ENCODE data around the gene CCDC178.
"Not testable (repeated sequence)": the region's sequence is repeated elsewhere in the genome, so short reads cannot be mapped to it uniquely, and the experiment has no call there.

Gene CCDC178

DNA sequence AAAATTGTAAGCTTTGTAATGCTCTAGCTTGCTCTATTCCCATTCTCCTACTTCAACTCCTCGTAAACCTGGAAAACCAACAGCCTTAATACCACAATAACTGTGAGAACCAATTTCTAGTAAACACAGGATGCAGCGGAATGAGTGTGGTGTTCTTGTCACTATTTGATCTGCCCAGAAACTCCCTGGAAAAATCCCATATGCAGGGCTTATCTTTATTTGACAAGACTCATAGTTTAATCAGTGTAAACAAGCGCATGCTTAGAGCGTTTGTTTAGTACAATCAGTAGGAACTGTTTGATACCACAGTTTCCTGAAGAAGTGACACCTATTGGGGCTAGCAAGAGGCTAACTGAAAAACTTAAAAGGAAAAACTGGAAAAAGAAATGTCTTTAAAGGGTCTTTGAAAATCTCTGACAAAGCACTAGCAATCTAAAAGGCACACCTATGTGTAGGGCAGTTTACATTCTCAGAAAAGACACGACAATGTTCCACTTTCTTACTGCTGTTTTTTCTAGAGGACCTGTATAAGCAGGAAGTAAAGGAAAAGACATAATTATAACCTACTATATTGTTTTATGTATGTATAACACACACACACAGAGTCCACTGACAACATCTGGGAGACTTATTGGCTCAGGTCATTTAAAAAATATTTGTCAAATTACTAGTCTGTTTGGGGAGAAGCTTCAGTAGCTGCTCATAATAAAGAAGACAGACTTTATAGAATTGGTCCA is 426.3 kb downstream of the CCDC178 start:
- no peak for DNase-seq (ENCODE audit: low read depth in 2 of 2)

DNA sequence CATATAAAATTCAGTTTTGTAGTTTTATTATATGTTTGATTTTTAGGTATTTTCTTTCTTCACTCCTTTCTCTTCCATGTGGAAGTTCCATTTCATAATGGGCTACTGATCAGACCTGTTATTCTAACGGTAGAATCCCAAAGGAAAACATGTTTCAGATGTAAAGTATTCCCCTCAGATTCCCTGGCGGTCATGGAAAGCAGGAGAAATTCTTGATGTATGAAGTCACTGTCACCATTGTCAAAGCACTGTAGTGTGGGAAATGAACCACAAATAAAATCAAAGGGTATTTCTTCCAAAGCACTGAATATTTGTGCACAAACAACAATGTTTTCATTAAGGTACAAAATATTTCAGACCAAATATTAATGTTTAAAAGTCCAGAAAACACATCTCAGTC is 430.4 kb downstream of the CCDC178 start:
- DNase-seq (ENCODE audit: low read depth in 2 of 2): no peak

DNA sequence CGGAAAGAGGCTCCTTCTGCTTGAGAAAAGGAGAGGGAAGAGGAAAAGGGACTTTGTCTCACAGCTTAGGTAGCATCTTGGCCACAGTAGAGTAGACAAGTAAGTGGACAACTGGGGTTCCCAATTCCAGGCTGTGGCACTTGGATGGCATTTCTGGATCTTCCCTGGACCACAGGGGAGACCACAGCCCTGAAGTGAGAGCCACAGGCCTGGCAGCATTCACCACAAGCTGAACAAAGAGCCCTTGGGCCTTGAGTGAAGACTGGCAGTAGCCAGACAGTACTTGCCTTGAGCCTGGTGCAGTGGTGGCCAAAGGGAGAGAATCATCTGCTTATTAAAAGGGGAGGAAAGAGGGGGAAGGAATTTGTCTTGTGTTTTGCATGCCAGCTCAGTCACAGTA is 441.6 kb downstream of the CCDC178 start:
- DNase-seq (ENCODE audit: low read depth in 2 of 2): no peak

DNA sequence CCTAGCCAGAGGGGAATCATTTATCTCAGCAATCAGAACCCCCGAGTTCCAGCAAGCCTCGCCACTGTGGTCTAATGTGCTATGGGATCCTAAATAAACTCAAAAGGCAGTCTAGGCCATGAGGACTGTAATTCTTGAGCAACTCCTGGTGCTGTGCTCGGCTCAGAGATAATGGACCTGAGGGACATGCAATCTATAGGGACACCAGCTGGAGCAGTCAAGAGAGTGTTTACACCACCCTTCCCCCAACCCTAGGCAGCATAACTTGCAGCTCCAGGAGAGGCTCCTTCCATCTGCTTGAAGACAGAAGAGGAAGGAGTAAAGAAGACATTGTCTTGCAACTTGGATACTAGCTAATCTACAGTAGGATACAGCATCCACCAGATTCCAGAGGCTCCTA is 442.2 kb downstream of the CCDC178 start:
- DNase-seq (ENCODE audit: low read depth in 2 of 2): no peak

DNA sequence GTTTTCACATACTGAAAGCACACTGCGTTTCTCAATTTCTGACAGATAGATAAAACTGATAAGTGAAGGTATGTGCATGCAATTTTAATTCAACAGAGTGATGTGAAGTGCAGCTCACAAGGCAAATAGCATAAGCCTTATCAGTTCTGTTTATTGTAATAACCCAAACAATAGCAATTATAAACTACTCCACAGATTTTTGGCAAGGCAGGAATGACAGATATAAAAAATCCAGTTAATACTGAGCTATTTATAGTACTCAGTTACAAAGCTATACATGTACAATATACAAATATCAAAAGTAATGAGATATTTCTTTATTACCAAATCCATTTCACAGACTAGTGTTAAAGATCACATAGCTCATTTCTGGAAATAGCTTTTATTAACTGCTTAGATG is 456.8 kb downstream of the CCDC178 start:
- no peak for DNase-seq (ENCODE audit: low read depth in 2 of 2)

DNA sequence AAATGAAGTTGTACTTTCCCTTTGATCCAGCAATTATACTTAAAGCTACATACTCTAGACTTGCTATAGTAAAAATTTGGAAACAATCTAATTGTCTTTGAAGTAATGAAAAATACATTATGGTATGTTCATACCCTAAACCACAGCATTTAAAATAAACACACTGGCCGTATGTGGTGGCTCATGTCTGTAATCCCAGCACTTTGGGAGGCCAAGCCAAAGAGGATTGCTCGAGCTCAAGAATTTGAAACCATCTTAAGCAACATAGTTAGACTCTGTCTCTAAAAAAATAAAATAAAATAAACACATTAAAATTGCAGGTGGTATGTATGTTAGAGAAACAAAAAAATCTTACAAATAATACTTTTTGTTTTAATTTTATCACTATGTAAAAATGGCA is 459.6 kb downstream of the CCDC178 start:
- DNase-seq (ENCODE audit: low read depth in 2 of 2): no peak

DNA sequence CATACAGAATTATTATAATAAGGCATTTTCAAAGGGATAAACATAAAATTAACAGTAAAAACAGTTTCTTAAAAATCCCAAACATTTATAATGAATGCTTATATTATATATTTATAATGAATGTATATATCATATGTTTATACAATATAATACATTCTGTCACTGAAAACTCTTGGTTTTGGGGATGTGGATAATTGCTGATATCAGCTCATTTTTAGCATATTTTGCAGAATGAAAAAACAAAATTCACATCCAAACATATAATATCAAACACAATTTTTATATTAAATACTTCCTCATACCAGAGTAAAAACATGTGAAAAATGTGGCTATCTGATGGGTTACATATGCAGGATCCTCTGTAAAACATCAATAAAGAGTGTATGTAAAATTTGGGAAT is 465.0 kb downstream of the CCDC178 start:
- DNase-seq (ENCODE audit: low read depth in 2 of 2): no peak

DNA sequence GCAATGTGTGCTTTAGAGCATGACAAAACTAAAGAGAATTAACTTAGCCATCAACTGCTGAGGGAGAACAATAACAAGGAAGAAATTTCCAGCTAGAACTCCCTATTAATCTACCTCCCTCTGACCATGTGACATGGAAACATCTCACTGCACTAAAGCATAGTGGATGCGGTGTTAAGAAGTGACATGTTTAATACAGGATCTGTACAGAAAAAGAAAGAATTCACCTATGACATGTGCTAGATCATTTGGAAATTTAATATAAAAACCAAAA is 465.4 kb downstream of the CCDC178 start:
- DNase-seq (ENCODE audit: low read depth in 2 of 2): no peak

DNA sequence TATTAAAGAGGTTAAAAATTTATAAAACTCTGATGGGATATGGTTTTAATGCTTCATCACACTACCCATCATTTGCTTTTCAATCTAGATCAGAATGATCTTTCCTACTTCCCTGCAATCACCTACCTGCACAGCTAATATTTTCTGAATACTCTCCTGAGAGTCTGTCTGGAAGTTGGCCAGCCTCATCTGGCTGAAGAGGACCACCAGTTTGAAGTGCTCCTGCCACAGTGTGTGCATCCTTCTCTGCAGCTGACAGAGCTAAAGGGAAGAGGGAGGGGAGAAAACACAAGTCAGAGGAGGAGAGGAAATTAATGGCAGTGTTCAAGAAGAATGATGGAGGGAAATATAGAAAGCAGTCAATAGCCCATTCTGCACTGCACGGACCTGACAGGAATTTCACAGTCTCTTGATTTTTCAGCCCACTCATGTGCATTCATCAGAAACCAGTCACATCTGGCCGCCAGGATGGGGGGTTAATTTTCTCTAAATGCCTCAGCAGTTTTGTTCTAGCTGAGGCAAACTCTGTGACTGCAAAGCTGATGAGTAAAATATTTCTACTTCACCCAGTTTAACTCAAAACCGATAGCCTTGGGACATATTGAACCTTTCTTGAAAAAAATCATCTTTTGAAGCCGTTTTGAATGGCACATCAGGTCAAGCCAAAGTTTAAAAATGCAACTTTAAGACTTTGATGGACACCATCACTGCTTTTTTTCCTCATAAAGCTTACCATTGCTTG is 465.9 kb downstream of the CCDC178 start:
- no peak for DNase-seq (ENCODE audit: low read depth in 2 of 2)

DNA sequence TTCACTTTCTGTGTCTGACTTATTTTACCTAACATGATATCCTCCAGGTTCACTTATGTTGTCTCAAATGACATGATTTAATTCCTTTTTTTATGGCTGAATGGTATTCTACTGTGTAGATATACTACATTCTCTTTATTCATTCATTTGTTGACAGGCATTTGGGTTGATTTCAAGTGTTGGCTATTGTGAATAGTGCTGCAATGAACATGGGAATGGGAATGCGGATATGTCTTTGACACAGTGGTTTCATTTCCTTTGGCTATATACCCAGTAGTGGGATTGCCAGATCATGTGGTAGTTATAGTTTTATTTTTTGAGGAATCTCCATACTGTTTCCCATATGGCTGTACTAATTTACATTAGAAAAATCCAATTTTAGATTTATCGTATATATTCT is 472.3 kb downstream of the CCDC178 start:
- no peak for DNase-seq (ENCODE audit: low read depth in 2 of 2)

DNA sequence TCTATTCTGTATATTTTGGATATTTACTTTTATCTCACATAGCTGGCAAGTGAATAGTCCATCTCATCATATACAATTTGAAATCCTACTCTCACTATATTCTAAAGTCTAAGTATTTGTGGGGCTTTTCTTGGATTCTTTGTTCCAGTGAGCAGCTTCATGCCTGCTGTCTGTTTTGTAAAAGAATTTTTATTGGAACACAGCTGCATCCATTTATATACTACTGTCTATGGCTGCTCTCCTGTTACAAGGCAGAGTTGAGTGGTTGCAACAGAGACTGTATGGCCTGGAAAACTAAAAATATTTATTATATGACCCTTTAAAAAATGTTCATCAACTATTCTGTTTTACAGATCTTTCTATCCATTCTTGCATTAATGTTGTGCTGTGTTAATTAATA is 474.4 kb downstream of the CCDC178 start:
- no peak for DNase-seq (ENCODE audit: low read depth in 2 of 2)

DNA sequence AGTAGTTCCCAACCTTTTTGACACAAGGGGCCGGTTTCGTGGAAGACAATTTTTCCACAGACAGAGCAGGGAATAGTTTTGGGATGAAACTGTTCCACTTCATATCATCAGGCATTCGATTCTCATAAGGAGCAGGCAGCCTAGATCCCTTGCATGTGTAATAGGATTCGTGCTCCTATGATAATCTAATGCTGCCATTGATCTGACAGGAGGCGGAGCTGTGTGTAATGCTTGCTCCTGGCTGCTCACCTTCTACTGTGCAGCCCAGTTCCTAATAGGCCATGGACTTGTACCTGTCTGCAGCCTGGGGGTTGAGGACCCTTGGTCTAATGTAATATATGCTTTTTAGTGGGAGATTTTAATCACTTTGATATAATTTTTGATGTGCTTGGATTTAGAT is 479.0 kb downstream of the CCDC178 start:
- no peak for DNase-seq (ENCODE audit: low read depth in 2 of 2)

DNA sequence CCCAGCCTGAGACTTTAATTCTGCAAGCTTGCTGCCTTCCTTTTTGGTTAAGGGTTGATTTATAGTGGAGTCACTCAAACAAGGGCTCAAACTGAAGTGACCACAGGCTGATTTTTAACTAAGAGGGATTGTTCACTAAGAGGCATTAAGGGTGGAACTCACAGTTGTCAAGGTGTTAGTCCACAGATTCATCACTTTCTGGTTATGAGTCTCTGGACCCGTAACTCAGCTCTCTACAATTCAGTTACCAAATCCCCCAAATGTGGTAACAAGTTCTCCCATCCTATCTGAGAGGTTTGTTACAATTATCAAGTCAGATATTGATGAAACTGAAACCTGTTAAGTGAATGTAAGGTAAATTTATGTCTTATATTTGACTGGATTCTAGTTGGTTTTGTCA is 481.8 kb downstream of the CCDC178 start:
- no peak for DNase-seq (ENCODE audit: low read depth in 2 of 2)

DNA sequence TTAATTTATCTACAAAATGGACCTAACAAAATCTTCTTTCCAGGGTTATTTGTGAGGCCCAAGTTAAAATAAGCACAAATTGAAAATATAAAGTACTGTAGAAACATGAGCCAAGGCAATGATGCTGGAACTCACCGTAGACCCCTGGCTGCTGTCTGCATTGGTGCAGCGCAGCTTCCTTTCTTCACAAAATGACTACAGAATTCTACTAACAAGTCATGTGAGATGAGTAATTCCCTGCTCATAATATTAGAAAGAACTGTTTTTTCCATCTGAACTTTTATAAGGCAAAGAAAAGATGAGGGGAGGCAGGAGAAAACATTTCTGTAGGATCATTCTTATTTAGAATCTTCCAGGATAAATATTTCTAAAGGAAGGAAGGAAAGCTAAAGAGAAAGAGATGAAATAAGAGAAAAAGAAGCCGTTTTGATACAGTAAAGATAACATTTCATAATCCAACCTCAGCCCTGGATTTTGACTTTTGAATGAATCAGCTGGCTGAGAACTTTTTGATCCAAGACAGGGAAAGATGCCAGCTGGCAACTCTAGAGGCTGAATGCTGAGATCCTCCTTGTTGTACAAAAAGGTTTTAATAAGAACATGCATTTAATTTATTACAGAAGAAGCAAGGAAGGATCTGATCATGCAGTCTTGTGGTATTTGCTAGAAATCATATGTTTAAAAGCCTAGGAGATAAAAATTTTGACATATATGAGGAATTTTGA is 483.8 kb downstream of the CCDC178 start:
- DNase-seq (ENCODE audit: low read depth in 2 of 2): no peak

DNA sequence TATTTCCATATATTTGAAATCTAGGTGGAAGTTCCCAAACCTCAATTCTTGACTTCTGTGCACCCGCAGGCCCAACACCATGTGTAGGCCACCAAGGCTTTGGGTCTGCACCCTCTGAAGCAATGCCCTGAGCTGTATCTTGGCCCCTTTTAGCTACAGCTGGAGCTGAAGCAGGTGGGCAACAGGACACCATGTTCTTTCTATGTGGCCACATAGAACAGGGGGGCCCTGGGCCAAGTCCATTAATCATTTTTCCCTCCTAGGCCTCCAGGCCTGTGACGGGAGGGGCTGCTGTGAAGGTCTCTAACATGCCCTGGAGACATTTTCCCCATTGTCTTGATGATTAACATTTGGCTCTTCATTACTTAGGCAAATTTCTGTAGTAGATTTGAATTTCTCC is 488.2 kb downstream of the CCDC178 start:
- not testable (repeated sequence) for DNase-seq (ENCODE audit: low read depth in 2 of 2)

DNA sequence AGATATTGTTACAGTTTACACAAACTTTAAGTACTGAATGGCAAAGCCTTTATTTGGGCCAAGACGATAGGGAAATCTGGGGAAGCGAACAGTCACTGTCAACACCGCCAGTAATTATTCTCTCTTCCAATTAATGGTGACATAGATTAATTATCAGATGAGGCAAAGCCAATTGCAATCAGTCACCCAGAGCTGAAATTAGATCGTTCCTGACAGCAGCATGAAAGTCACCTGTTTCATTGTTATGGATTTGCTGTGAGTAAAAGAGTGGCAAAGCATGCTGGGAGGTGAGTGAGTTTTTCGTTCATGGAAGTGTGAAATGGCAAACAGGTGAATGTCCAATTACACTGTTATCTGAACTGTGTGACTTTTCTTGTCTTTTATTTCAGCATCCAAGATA is 502.9 kb downstream of the CCDC178 start:
- DNase-seq (ENCODE audit: low read depth in 2 of 2): no peak

DNA sequence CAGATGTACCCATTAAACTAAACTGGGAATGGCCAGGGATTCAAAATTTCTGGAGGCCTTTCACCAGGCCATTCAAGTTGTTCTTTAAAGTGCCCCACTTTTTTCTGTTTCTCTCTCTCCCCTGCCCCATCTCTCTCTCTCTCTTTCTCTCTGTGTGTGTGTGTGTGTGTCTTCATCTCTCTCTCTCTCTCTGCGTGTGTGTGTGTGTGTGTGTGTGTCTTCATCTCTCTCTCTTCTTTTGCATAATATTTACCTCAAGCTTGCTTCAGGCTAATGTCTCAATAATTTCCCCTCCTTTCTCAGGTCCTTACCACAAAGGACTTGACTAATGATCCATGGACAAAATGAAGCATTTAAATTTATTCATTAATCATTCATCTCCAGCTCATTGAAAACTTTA is 503.5 kb downstream of the CCDC178 start:
- no peak for DNase-seq (ENCODE audit: low read depth in 2 of 2)

DNA sequence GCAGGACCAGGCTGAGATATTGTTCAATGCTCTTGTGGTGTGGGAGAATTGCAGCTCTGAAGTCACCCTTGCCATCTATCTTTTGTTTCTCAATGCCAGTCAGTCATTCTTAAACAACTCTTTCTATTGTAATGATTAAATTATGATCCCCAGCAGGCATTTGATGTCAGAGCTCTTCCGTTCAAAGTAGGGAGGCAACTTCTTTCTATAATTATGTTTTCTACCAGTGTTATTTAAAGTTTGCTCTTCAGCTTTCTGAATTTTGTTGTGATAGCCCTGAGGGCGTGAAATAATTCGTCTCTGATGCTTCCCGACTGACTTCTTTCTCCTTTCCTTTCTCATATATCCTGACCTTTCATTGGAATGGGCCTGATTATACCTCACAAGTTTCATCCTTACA is 506.3 kb downstream of the CCDC178 start:
- no peak for DNase-seq (ENCODE audit: low read depth in 2 of 2)

DNA sequence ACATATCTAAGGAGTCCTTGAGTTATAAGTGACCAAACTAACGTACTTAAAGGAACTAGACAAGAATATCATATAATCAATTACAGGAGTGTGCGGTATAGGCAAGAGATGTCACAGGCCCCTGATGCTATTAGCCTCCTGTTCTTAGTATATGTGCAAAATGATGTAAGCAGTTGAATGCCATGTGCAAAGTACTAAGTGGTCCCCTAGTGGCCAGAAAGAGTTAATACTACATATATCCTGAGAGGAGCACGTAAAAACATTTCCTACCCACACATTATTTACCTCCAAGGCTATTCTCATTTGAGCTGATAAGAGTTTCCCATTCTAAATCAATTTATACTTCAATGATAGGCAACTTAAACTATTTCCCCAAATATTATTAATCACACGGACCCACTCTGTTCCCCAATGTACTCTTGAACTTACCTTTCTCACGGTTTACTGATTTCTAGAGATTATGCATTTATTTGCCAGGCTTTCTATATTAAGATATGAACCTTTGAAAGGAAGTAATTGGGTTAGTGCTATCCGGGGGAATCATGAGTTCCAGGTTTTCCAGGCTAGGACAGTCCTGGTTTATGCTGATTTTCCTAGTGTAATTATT is 509.7 kb downstream of the CCDC178 start:
- no peak for DNase-seq (ENCODE audit: low read depth in 2 of 2)

DNA sequence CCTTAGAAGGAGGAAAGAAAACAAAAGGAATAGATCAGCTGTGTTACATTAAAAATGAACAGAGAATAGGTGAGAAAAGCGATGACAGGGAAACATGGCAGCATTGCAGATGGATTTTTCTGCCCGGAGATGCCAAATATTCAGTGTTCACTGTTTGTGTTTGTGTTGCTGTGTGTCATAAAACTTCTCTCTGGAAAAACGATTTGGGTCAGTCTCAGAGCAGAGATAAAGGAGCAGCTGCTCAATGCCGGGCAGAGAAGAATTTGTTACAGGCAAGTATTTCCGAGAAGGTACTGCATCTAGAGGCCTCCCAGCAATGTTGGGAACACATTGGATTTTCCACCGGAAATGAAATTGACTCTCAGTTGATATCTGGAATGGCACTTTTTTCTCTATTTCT is 511.3 kb downstream of the CCDC178 start:
- no peak for DNase-seq (ENCODE audit: low read depth in 2 of 2)

DNA sequence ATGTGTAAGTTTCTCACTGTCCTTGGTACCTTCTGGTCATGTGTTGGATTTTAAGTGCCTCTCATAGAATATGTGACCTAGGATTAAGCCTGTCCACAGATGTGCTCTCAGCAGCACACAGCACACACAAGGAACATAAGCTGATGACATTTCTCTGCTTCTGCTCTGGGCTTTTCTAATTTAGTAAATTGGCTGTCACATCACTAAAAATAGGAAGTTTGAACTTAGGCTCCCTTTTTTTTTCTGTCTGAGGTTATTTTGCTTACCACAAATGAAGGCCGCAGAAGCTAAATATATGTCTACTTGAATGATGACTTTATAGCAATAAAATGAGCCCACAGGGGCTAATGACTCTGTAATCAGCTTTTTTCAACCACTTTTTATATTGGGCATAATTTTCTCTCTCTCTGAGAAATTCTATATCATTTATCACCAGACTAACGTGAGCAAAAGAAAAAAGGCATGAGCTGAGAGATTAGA is 517.5 kb downstream of the CCDC178 start:
- DNase-seq (ENCODE audit: low read depth in 2 of 2): no peak

All from stimulated activated CD4-positive, alpha-beta T cell treated with anti-CD3 and anti-CD28 coated beads, Interleukin-15, amount 100 ng/mL, for 48 hours (primary cell).